GM18519 (cell line): ENCODE results near the gene SLC39A7.

Experiments
- ATAC-seq: cut with Tn5 transposase; IDR thresholded peaks from one replicate; pipeline ENCODE4 v1.9.1; 2021; ENCODE audit warnings: mild to moderate bottlenecking, moderate library complexity; ENCODE audit not compliant: unreplicated experiment, low FRiP score

The SLC39A7 gene

DNA sequence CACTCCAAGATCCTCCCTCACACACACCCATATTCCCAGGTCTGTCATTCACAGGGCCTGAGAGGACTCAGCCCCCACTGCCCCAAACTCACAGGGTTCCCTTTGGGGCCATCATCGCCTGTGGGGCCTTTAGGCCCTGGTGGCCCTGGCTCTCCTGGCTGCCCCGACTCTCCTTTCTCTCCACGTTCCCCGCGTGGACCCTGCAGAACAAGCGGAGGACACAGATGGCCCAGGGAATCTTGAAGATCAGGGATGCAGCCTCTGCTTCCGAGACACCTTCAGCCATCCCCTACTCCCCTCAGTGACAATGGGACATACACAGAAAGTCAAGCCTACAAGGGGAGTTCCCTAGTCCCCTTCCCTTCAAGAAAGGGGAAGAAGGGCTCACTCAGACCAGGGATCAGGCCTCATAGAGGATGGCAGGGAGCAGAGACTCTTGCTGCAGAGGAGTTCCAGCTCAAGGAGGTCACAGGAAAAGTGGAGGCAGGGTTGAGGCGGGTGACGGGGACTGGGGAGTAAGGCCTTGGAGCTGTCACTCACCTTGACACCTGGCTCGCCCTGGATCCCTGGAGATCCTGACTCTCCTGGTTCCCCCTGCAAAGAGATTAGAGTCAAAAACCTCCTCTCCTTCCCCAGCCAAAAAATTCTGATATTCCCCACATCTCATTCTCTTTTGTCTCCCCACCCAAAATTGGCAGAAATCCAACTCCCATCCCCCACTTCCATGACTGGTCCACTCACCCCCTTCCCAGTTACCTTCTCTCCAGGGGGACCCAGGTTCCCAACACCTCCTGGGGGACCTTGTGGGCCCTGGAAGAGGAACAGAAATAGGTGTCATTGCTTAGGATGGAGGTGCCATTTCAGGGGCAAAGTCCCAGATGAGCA lies 31.1 kb upstream of the SLC39A7 start:
- ATAC-seq, result no peak

DNA sequence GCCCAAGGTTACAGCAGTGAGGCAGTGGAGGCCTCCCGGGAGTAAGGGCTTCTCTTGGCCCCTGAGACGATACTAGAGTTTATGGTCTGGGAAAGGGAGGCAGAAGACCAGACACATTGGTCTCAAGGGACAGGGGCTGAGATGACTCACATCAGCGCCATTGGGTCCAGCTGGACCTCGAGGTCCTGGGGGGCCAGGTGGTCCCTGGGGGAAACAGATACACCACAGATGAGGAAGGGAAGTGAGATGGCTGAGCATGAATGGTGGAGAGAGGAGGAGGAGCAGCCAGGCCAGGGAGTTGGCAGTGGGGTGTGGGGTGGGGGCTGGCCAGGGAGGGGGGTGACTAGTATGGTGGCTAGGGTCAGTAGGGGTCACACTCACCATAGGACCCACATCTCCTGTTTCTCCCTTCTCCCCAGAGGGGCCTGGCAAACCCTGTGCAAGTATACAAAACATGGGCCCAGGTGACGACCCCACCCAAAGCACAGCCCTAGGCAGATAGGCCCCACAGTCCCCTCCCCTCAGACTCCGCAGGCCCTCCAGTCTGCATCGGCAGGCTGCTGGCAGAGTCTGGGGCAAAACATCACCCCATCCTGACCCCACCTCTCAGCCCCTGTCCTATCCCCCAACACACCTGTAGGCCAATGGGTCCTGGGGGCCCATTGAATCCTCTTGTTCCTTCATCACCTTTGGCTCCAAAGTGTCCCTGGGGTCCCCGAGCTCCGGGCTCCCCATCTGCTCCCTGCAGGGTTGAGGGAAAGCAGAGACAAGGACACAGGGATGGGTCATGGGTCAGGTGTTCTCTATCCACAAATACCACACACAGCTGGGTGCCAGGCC lies 30.3 kb upstream of the SLC39A7 start:
- ATAC-seq, result no peak

DNA sequence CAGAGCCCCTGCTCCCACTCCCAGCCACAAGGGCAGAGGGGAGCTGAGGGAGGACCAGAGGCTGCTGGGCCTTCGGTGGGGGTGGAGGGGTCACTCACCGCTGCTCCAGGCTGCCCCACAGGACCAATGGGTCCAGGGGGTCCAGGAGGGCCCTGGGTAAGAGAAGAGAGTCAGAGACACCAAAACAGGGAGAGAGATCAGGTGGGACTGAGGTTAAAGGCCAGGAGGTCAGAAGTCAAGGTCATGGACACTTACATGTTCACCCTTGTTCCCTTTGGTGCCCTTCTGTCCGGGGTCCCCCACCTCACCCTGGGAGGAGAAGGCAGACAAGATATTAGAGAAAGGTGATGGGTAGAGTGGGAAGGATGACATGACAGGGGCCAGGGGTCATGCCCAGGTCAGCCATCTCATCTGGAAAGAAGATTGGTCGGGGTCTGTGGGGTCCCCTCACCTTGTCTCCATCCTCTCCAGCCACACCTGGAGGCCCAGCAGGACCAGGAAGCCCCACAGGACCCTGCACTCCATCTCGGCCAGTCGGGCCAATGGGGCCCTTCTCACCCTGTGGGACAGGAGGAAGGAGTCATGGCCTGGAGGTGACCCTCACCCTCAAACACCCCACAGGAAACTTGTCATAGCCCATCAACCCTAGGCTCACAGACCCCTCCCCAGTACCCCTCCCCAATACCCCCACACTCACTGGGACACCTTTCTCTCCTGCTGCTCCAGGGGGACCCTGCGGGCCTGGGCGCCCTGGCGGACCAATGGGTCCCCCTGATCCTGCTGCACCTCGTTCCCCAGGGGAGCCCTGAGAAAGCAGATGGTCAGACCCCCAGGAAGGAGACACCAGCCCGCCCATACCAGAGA lies 29.4 kb upstream of the SLC39A7 start:
- no peak for ATAC-seq

DNA sequence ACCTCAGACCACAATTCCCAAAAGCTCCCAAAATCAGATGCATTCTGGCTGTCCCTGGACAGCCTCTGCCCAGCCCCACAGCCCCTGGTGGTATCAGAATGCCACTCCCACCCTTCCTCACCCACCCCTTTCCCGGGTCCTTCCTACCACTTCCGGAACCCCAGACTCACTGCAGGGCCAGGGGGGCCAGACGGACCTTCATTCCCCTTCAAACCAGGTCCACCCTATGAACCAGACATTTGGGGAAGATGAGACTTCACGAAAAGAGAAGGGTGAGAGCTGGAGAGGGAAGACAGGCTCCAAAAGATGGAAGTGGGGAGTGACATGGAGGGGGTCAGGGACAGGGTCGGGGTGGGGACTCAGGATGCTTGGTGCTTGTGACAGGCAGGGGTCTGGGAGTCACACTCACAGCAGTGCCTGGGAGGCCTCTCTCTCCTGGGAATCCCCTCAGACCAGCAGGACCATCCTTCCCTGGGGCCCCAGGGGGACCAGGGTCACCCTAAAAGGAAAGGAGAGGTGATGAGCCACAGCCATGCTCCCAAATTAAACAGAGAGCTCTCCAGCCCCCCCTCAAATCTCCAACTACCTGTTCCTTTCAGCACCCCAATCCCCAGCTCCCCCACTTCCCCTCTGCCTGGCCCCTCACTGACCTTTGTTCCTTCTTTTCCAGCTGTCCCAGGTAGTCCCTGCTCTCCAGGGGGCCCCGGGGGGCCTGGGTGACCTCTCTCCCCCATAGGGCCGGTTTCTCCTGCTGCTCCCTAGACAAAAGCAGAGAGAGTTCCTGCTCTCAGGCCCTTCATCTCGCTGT lies 28.6 kb upstream of the SLC39A7 start:
- ATAC-seq, result no peak

DNA sequence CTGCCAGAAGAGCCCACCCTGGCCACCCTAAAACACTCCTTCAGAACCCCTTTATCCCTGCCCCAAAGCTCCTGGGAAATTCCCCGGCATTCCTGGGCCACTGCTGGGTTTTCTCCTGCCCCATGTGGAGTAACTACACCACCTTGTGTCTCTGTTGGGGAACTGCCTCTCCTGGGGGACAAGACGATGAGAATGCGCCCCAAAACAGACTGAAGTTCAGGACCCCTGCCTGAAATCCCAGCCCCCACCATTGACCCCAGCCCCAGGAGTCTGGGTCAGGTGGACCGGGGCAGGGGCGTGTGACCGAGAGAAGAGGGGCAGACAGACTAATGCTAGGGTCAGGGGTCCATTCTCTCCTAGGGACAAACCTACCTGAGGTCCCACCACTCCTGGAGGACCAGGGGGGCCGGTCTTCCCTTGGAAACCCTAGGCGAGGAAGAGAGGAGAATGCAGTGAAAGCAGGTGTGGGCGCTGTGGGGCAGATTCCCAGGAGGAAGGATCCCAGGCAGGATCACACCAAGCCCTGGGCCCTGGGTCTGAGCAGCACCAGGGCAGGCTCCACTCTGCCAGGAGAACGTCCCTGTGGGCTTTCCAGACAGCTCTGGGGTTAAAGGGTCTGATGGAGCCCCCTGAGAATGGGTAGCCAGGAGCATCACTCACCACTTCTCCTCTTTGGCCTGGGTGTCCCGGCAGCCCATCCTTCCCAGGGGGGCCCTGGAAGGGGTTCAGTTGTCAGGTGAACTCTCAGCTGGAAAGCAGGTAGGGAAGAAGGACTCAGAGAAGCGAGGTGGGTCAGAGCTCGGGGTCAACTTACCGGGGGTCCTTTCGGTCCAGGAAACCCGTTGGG lies 27.8 kb upstream of the SLC39A7 start:
- ATAC-seq, result no peak

DNA sequence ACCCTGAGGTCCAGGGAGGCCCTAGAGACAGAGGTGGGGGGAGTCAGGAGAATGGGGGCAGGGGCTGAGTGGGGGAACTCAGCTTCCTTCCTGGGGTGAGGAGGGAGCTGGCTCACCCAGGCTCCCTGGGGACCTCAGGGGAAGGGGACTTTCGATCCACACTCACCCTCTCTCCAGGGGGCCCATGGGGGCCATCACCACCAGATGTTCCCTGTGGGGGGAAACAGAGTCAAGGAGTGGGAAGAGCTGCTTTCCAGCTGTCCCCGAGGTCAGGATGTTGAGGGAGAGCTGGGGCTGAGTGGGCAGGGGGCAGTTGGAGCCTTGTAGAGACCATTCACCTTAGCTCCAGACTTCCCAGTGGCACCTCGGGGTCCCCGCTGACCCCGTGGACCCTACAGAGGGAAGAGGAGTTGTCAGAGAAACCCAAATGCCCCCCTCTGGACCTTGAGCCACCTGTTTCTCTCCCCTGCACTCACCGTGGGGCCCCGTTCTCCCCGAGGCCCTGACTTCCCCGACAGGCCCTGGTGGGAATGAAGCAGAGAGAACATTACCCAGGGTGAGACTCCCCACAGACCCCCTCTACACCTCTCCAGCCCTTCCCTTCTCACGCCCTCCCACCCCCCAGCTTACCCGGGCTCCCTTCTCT lies 27.0 kb upstream of the SLC39A7 start:
- no peak for ATAC-seq

DNA sequence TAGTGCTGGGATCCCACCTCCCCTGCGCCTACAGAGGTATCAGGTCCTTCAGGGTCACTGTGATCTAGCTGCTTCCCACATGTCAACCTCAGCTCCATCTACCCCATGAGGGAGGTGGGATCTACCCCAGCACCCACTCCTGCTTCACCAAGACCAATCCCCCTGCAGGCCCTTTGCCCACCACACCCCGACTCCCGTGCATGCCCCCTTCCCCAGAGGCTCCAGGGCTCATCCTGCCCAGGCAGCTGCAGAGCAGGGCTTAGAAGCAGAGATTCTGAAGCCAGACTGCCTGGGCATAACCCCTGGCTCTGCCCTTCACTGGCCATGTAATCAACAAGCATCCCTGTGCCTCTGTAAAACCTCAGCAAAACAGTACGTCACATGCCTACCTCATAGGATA lies 25.9 kb upstream of the SLC39A7 start:
- ATAC-seq, result no peak

DNA sequence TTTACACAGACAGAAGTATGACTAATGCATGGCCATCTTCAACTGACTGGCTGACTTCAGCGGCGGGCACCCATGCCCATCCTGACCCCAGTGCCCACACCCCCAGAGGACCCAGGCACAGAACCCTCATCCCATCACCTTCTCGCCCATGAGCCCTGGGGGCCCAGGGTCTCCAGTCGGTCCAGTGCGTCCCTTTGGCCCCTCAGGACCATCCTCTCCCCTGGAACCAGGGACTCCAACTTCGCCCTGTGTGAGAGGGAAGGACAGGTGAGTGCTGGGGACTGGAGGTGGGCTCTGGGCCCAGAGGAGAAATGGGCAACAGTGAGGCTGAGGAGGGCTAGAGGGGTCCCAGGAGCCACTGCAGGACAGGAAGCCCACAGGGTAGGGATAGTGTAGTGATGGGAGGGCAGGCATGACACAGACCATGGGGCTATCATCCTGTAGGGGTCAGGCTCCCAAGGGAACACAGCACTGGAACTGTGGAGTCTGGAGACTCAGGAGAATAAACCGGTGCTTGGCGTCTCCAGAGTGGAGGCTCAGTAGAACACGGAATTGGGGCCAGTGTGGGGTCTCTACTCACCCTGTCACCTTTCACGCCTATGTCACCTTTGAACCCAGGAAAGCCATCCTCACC lies 25.1 kb upstream of the SLC39A7 start:
- no peak for ATAC-seq

DNA sequence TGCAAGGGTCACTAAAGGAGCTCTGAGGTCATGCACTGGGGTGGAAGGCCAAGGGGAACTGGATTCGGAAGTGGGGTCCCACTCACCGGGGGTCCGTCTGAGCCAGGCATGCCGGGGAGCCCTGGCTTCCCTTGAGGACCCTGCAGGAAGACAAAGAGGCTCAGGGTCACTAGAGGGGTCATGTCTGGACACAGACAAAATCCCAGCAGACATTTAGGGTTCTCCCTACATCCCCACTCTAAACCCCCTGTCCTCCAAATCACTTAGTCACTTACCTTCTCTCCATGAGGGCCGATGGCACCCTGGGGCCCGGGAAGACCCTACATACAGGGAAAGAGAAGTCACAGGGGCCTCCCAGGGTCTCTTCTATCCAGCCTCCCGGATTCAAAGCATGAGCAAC lies 23.8 kb upstream of the SLC39A7 start:
- no peak for ATAC-seq

DNA sequence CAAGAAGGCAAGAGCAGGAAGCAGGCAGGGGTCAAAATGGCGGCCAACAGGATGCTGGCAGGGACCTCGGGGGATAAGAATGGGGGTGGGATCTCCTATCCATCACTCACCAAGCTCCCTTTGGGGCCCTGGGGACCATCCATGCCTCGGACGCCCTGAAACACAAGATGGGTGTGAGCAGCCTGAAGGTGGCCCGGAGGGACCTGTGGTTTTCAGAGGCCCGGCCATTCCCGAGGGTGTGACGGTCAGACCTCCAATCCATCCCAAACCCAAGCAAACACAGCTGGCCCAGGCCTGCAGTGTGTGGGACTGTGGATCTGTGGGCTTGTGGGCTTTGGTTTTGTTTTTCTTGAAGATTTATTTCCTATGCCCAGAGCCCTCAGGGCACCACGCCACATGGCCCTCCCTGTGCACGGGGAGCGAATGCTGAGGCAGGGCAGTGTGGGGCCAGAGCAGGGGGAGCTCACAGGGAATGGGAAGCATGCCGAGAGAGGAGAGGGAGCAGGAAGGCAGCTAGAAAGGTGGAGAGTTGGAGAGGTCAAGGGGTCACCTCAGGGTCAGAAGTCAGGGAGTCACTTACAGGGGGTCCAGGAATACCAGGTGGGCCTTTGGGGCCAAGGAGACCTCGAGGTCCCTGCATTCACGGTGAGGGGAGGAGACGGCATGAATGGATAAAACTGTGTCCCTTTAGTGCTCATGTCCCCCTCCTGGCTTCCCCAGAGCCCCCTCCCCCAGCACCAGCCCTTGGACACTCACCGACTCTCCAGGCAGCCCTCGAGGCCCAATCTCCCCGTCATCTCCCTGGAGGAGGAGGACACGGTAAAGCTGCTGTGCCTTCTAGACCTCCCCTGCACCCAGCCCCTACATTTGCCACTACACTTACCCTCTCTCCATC lies 22.9 kb upstream of the SLC39A7 start:
- ATAC-seq, result no peak

DNA sequence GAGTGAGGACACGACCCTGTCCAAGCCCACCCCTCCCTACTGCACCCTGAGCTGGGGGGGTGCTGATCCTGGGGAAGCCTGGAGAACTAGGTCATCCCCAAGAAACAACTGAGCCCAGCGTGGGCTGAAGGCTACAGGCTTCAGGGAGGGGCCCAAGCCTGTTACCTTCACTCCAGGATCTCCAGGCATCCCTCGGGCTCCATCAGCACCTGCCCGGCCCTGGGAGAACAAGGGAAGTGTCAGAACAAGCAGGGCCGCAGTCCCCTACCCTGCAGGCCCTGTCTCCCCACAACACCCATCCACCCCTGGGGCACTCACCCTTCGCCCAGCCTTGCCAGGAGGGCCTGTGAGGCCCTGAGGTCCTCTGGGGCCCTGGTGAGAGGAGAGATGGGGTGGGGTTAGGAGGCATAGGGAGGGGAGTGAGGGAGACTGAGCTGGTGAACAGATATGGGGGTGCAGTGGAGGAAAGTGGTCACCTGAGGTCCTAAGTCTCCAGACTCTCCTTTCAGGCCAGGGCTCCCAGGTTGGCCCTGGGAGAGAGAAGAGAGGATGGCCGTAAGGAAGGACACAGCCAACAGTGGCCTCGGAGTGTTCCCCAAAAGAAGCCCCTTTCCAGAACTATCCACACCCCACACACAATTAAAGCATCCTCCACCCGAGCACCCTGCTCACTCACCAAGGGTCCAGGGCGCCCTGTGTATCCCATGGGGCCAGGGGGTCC lies 21.8 kb upstream of the SLC39A7 start:
- no peak for ATAC-seq

DNA sequence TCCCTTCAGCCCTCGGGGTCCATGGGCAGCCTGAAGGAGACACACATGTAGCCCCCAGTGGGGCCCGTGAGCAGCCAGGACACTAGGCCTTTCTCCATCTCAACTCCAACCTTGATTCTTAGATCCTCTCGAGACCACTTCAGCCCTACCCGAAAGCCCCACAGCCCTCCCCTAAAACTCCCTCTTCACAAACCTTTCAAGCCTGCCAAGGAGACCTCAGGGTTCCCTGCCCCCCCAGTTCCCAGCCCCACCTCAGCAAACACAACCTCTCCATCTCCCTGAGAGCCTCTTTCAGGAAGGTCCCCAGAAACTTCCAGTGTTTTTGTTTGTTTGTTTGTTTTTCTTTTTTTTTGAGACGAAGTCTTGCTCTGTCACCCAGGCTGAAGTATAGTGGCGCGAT lies 19.5 kb upstream of the SLC39A7 start:
- no peak for ATAC-seq

DNA sequence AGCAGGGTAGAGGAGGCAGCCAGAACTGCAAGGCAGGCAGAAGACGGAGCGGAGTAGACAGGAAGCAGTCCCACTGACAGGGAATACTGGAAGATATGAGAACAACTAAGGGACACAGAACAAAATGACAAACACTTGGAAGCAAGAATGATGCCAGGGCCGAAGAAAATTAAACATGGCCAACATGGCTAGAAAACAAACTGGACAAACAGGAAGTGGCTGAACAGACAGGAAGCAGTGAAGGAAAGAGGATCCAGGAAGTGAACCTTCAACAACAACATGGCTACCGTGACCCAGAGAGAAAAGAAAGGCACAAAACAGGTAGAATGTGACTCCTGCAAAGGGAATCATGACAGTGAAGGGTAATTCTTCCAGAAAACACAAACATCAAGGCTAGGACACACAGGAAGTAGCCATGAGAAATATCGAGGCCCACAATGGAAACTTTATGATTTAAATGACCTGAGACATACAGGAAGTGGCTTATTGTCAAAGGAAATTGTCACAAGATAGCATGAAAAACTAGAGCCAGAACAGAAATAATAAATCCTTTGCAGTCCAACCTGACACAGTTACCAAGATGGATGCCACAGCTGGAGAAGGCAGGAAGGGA lies 17.5 kb upstream of the SLC39A7 start:
- ATAC-seq, result no peak

DNA sequence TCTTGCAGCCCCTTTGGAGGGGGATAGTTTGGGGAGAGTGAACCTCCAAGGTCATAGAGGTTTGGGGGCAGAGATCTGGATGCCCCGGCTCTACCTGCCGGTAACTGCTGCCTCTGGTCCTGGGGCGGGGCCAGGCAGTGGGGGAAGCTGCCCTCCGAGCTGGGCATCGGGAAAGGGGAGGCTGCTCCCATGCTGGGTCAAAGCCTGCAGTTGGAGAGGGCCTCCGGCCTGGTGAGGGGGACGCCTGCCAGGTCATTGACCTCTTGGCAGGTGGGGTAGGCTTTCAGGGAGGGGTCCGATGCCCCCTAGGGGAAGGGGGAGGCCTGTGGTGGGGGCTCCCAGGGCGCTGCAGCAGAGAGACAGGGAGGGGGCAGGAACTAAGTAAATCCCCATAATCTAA lies 15.5 kb upstream of the SLC39A7 start:
- no peak for ATAC-seq

DNA sequence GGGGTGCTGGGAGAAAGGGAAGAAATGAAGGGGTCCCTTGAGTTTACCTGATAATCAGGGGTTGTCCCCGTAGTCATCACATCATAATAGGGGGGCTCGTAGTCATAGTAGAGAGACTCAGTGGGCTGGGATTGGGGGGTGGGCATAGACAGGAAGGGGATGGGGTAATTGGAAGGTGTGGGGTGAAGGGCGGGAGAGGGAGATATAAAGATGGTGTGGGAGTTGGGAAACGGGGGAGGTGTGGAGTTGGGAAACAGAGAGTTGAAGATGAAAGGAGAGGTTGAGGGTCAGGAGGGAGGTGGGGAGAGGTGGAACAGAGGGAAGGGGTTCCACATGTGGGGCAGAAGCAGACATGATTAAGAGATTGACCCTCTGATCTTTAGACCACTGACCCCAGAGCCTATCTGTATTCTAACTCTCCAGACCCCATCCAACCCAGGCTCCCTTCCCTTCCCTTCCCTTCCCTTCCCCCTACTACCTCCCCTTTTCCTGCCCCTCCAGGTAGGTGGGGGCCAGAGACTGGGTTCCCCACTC lies 14.9 kb upstream of the SLC39A7 start:
- ATAC-seq, result no peak

DNA sequence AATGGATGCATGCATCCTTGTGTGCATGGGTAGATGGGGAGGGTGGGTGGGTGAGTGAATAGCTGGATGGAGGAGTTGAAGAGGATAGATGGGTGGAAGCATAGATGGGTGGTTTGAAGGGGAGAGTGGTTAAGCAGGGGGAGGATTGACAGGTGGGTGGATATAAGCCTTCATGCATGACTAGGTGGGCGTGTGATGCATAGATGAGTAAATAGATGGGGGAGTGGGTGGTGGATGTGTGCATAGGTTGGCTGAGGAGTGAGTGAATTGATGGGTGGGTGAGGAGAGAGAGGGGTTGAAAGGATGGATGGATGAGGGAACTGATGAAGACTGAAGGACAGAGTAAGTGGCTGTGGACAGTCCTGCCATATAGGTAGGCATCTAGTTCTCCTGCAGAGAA lies 12.9 kb upstream of the SLC39A7 start:
- ATAC-seq, result no peak
